Cardiac fibroblast (primary cell): ENCODE data around the gene FUCA1.

Source experiments
- DNase-seq, 2 donors: peaks; one replicate each; pipeline versions ENCODE4 v3.0.0 to v3.0.0-alpha.2; 2010; ENCODE audit warnings: low read depth in 2 of 2
- H3K4me3 ChIP-seq, 2 donors: replicated peaks in 1 of 2; 1 replicate in 1 of 2; 2 replicates in 1 of 2; pipeline ENCODE4 v1.5.1; 2011; ENCODE audit warnings: low read depth in 2 of 2, low read length in 2 of 2, mild to moderate bottlenecking in 2 of 2, moderate library complexity in 1 of 2
- TF ChIP-seq, protein P1 (sequence below): IDR thresholded peaks from one replicate; pipeline ENCODE4 v1.5.1; 2011; ENCODE audit warnings: low read depth, mild to moderate bottlenecking, low read length, inconsistent platforms

The FUCA1 gene

DNA sequence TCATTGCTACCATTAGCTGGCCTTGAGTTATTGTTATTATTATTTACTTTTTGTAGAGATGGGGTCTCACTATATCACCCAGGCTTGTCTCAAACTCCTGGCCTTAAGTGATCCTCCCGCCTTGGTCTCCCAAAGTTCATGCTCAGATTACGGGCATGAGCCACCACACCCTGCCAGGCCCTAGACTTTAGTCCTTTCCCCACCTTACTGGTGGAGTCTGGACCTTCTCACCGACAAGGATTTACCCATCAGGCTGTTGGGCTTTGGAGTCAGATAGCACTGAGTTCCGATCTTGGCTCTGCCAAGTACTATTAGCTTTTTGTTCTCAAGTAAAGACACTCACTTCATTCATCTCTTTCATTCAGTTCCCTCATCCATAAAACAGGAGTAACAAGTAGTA, 27.9 kb upstream of the FUCA1 start:
- DNase-seq: no peak
- no peak overlapping the region for H3K4me3 ChIP-seq
- TF ChIP-seq, protein P1, sequence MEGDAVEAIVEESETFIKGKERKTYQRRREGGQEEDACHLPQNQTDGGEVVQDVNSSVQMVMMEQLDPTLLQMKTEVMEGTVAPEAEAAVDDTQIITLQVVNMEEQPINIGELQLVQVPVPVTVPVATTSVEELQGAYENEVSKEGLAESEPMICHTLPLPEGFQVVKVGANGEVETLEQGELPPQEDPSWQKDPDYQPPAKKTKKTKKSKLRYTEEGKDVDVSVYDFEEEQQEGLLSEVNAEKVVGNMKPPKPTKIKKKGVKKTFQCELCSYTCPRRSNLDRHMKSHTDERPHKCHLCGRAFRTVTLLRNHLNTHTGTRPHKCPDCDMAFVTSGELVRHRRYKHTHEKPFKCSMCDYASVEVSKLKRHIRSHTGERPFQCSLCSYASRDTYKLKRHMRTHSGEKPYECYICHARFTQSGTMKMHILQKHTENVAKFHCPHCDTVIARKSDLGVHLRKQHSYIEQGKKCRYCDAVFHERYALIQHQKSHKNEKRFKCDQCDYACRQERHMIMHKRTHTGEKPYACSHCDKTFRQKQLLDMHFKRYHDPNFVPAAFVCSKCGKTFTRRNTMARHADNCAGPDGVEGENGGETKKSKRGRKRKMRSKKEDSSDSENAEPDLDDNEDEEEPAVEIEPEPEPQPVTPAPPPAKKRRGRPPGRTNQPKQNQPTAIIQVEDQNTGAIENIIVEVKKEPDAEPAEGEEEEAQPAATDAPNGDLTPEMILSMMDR: no peak

DNA sequence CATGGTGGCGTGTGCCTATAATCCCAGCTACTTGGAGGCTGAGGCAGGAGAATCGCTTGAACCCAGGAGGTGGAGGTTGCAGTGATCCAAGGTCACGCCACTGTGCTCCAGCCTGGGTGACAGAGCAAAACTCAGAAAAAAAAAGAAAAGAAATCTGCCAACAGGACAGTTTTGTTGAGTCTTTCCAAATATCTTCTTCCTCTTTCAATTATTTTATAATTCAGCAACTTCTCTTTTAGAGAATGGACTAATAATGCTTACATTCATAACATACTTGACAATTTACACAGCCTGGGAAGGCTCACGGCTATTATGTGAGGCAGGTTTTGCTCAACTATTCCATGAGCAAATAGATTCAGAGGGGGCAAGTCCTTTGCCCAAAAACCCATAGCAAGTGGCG, 27.0 kb upstream of the FUCA1 start:
- DNase-seq: no peak
- TF ChIP-seq, protein P1: no peak
- H3K4me3 ChIP-seq: no peak overlapping the region

GRCh38 chr1:23889074-23889473, 21.0 kb upstream of the FUCA1 start:
- TF ChIP-seq, protein P1: no peak
- no peak overlapping the region for H3K4me3 ChIP-seq
- DNase-seq: no peak

GRCh38 chr1:23885222-23885621, 17.1 kb upstream of the FUCA1 start:
- H3K4me3 ChIP-seq: no peak overlapping the region
- no peak for DNase-seq
- TF ChIP-seq, protein P1: no peak

DNA sequence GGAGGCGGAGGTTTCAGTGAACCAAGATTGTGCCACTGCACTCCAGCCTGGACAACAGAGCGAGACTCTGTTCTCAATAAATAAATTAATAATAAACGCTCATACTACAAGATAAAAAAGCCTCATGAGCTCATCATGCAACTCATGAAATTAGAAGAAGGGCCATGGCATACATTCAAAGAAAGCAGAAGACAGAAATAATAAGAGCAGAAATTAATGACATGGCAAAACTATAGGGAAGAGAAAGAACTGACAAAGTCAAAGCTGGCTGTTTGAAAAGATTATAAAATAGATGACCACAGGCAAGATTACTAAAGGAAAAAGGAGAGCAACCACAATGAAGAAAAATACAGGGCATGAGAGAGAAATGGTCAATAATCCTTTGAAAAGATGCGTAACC, 14.7 kb upstream of the FUCA1 start:
- no peak overlapping the region for H3K4me3 ChIP-seq
- DNase-seq: no peak
- TF ChIP-seq, protein P1: no peak

DNA sequence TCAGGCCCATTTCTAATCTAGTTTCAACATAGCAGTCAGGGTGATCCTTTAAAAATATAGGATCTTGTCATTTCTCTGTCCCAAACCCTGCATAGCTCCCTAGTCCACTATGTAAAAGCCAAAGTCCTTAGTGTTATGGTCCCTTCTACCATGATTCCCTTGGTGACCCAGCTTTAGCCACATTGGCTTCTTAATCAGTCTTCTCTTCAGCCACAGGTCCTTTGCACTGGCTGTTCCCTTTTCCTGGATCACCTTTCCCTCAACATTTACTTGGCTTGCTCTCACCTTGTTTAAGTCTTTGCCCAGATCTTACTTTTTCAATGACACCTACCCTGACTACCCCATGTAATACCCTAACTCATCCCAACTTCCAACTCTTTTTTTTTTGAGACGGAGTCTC, 11.7 kb upstream of the FUCA1 start:
- TF ChIP-seq, protein P1: no peak
- no peak overlapping the region for H3K4me3 ChIP-seq
- DNase-seq: no peak

DNA sequence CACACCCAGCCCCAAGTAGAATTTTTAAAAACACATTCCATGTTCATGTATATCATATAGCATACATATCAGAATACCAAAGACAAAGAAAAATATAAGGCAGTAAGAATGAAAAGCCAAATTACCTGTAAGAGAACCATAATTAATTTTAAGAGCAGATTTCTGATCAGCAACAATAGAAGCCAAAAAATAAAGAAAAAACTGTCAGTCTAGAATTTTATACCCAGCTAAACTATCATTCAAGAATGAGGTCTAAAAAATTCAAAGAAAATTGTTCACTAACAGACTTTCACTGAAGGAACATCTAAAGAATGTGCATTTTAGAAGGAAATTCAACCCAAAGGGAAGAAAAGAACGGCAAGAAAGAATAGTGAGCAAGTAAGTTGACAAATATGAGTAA, 10.6 kb upstream of the FUCA1 start:
- TF ChIP-seq, protein P1: no peak
- no peak for DNase-seq
- no peak overlapping the region for H3K4me3 ChIP-seq
